Stimulated activated CD4-positive, alpha-beta T cell treated with anti-CD3 and anti-CD28 coated beads, Interleukin-4, amount 100 ng/mL, for 48 hours (primary cell): ENCODE measurements around the gene GALNT11.
"Not testable (repeated sequence)": the region's sequence is repeated elsewhere in the genome, so short reads cannot be mapped to it uniquely, and the experiment has no call there.

Experiments
- DNase-seq, 2 donors: peaks; one replicate each; pipeline ENCODE4 v3.0.0-alpha.2; 2020; ENCODE audit warnings: low read depth in 2 of 2

GALNT11 gene

DNA sequence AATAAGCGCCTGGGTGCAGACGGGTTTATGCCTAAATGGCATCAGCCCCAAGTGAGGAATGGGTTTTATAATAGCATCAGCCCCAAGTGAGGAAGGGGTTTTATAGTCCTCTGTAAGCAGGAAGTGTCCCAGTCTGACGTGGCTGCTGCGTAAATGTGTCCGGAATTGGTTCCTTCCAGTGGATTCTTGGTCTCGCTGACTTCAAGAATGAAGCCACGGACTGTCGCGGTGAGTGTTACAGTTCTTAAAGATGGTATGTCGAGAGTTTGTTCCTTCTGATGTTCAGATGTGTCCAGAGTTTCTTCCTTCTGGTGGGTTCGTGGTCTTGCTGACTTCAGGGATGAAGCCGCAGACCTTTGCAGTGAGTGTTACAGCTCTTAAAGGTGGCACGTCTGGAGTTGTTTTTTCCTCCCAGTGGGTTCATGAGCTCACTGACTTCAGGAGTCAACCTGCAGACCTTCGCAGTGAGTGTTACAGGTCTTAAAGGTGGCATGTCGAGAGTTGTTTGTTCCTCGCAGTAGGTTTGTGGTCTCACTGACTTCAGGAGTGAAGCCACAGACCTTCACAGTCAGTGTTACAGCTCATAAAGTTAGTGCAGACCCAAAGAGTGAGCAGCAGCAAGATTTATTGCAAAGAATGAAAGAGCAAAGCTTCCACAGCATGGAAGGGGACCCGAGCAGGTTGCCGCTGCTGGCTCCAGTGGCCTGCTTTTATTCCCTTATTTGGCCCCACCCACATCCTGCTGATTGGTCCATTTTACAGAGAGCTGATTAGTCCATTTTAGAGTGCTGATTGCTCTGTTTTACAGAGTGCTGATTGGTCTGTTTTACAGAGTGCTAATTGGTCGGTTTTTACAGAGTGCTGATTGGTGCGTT lies 2.3 kb downstream of the GALNT11 start:
- not testable (repeated sequence) for DNase-seq

DNA sequence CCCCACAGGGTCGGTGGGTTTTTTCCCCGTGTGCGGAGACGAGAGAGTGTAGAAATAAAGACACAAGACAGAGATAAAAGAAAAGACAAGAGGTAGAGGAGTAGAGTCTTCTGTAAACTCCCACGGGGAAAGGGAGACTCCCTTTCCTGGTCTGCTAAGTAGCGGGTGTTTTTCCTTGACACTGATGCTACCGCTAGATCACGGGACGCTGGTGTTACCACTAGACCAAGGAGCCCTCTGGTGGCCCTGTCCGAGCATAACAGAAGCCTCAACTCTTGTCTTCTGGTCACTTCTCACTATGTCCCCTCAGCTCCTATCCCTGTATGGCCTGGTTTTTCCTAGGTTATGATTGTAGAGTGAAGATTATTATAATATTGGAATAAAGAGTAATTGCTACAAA lies 4.6 kb downstream of the GALNT11 start:
- DNase-seq, result not testable (repeated sequence)

DNA sequence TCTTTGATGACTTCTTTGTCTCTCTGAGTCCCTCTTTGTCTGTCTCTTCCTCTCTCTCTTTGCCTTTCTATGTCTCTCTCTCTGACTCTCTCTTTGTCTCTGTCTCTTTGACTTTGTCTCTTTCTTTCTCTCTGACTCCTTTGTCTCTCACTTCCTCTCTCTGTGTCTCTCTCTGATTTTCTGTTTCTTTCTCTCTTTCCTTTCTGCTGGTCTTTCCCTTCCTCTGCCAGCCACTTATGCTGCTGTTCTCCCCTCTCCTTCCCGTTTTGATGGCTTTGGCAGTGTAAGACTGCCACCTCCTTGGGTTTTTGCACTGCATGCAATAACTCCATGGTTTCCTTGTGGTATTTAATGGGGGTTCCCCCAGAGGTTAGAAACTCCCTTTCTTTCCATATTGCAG lies 5.2 kb downstream of the GALNT11 start:
- not testable (repeated sequence) for DNase-seq

DNA sequence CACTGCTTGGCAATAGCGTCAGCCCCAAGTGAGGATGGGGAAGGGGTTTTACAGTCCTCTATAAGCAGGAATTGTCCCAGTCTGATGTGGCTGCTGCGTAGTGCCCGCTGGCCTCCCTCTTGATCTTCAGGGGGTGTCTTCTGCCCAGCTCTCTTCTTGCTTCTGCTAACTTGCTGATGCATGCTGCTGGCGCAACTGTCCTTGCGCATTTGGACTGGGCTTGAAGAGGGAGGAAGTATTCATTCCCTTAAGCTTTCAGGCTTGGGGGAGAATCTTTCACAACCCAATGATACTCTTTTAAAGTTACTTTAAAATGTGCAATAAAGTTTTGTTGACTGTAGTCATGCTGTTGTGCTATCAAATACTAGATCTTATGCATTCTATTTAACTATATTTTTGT lies 10.3 kb downstream of the GALNT11 start:
- no peak for DNase-seq

DNA sequence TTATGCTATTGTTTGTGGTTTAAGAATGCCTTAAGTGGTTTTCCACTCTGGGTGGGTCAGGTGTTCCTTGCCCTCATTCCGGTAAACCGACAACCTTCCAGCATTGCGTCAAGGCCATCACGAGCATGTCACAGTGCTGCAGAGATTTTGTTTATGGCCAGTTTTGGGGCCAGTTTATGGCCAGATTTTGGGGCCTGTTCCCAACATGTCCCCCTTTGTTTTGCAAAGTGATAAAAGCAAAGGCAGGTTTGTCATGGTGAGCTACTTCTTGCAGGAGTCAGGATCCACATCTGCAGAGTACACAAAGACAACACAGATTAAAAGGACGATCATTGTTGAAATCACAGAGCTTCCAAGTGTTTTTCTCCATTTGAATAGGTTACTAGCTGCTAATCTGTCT lies 12.9 kb downstream of the GALNT11 start:
- not testable (repeated sequence) for DNase-seq

DNA sequence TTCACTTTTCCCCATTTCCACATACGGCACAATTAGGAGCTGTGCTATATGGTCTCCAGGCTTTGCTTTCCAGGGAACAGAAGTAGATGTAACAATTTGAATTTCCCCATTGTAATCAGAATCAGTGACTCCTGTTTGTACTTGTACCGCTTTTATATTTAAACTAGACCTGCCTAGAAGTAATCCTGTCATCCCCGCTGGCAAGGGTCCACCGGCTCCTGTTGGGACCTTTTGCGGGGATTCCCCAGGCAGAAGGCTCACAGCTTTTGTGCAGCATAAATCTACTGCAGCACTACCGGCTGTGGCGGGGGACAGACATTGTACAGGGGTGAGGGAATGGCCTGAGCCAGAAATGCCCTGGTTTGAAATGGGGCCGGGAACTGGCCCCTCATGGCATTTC lies 17.6 kb downstream of the GALNT11 start:
- not testable (repeated sequence) for DNase-seq

DNA sequence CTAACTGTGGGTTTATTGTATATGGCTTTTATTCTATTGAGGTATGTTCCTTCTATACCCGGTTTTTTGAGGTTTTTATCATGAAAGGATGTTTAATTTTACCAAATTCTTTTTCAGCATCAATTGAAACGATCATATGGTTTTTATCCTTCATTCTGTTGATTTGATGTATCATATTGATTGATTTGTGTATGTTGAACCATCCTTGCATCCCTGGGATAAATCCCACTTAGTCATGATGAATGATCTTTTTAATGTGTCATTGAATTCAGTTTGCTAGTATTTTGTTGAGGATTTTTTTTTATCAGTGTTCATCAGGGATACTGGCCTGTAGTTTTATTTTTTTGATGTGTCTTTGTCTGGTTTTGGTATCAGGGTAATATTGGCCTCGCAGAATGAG lies 19.4 kb downstream of the GALNT11 start:
- DNase-seq, result not testable (repeated sequence)

DNA sequence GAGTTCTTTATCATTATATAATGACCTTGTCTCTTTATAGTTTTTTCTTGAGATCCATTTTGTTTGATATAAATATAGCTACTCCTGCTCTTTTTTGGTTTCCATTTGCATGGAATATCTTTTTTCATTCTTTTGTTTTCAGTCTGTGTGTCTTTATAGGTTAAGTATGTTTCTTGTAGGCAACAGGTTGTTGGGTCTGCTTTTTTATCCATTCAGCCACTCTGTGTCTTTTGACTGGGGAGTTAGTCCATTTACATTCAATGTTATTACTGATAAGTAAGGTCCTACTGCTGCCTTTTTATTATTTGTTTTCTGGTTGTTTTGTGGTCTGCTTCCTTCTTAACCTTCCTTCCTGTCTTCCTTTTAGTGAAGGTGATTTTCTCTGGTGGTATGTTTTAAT lies 21.1 kb downstream of the GALNT11 start:
- DNase-seq, result no peak

DNA sequence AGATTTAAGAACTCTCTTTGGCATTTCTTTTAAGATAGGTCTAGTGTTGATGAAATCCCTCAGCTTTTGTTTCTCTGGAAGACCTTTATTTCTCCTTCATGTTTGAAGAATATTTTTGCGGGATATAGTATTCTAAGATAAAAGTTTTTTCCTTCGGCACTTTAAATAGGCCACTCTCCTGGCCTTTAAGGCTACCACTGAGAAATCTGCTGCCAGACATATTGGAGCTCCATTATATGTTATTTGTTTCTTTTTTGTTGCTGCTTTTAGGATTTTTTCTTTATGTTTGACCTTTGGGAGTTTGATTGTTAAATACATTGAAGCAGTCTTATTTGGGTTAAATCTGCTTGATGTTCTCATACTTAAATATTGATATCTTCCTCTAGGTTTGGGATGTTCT lies 22.6 kb downstream of the GALNT11 start:
- DNase-seq, result no peak

DNA sequence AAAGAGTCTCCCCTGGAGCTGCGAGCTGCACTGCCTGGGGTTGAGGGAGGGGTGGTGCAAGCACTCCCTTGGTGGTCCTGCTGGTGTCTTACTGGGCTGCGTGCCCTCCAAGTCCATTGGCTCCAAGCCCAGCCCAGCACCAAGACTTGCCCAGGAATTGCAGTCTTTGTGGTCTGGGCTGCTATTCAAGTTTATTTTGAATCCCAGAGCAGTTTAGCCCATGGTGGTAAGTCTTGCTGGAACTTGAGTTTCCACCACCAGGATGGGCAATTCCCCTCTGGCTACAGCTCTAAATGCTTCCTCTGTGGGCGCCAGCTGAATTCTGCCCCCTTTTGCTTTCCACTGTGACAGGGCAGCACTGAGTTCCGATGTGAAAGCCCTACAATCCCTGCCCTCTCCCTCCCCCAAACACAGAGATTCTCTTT lies 25.1 kb downstream of the GALNT11 start:
- DNase-seq, result no peak

DNA sequence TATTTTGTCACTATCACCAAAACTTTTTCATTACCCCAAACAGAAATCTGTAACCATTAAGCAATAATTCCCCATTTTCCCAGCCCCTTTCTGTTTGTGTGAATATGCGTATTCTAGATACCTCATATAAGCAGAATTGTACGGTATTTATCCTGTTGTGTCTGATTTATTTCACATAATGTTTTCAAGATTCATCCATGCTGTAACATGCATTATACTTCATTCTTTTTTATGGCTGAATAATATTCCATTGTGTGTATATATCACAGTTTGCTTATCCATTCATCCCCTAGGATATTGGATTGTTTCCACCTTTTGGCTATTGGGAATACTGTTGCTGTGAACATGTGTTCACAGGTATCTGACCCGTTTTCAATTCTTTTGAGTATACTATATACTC lies 26.5 kb downstream of the GALNT11 start:
- no peak for DNase-seq

DNA sequence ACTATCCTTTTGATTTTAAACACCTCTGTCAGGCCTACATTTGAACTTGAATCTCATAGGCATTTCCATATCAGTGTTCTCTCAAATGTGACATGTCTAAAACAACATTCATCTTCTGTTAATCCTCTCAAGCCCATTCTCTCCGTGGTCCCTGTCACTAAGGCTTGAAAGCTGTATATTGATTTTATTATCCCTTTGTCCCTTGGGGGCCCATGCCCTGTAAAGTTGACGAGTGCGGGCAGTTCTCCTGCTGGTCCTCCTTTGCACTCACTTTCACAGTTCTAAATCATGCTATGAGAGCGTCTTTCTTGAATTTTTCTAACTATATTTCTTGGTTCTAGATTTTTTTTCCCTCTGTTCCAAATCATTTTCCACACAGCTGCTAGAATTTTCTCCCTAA lies 27.3 kb downstream of the GALNT11 start:
- DNase-seq, result no peak

DNA sequence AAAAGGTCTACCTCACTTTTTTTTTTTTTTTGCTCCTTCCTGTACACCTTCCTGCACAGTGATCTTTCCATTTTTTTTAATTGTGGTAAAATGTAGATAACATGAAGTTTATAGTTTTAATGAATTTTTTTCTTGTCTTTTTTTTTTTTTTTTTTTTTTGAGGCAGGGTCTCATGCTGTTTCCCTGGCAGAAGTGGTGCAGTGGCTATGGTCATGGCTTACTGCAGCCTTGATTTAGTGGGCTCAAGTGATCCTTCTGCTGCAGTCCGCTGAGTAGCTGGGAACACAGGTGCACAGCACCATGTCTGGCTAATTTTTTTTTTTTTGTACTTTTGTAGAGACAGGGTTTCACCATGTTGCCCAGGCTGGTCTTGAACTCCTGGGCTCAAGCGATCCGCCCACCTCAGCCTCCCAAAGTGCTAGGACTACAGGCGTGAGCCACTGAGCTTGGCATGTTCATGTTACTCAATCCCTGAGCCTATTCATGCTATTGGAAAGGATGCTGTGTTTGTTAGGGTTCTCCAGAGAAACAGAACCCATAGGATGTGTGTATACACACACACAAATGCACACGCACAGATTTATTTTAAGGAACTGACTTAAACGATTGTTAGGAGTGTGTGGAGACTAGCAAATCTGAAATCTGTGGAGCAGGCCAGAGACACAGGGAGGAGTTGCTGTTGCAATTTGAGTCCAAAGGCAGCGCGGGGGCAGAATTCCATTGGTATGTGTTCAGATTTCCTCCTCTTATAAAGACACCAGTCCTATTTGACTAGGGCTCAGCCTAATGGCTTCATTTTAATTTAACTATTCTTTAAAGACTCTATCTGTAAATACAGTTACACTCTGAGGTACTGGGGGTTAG lies 29.1 kb downstream of the GALNT11 start:
- no peak for DNase-seq

DNA sequence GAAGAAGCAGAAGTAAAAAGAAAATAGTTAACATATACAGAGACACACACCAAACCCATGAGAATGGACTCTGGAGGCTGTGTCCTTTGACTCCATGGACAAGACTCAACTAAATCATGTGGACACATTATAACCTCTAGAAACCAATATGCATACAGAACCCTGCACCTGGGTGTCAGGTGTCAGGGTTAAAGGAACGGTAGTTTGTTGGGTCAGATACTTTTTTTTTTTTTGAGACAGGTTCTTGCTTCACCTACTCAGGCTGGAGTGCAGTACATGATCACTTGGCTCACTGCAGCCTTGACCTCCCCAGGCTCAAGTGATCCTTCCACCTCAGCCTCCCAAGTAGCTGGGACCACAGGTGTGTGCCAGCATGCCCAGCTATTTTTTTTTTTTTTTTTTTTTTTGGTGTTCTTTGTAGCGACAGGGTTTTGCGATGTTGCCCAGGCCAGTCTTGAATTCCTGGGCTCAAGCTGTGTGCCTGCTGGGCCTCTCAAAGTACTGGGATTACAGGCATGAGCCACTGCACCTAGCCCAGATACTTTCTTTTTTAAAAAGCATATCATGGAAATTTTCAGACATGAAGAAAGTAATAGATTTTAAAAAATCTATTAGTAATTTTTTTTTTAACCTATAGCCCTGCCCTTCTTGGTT lies 31.3 kb downstream of the GALNT11 start:
- DNase-seq, result no peak

DNA sequence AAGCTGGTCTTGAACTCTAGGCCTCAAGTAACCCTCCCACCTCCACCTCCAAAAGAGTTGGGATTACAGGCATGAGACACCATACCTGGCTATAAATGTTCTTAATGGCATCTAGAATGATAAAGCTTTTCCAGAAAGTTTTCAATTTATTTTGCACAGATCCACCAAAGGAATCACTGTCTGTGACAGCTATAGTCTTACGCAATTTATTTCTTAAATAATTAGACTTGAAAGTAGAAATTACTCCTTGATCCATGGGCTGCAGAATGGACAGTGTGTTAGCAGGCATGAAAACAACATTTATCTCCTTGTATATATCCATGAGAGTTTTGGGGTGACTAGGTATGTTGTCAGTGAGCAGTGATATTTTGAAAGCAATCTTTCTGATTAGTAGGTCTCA lies 33.8 kb downstream of the GALNT11 start:
- no peak for DNase-seq

DNA sequence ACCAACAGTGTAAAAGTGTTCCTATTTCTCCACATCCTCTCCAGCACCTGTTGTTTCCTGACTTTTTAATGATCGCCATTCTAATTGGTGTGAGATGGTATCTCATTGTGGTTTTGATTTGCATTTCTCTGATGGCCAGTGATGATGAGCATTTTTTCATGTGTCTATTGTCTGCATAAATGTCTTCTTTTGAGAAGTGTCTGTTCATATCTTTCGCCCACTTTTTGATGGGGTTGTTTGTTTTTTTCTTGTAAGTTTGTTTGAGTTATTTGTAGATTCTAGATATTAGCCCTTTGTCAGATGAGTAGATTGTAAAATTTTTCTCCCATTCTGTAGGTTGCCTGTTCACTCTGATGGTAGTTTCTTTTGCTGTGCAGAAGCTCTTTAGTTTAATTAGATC lies 35.6 kb downstream of the GALNT11 start:
- DNase-seq, result not testable (repeated sequence)

DNA sequence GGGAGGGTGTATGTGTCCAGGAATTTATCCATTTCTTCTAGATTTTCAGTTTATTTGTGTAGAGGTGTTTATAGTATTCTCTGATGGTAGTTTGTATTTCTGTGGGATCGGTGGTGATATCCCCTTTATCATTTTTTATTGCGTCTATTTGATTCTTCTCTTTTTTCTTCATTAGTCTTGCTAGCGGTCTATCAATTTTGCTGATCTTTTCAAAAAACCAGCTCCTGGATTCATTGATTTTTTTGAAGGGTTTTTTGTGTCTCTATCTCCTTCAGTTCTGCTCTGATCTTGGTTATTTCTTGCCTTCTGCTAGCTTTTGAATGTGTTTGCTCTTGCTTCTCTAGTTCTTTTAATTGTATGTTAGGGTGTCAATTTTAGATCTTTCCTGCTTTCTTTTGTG lies 37.7 kb downstream of the GALNT11 start:
- not testable (repeated sequence) for DNase-seq

DNA sequence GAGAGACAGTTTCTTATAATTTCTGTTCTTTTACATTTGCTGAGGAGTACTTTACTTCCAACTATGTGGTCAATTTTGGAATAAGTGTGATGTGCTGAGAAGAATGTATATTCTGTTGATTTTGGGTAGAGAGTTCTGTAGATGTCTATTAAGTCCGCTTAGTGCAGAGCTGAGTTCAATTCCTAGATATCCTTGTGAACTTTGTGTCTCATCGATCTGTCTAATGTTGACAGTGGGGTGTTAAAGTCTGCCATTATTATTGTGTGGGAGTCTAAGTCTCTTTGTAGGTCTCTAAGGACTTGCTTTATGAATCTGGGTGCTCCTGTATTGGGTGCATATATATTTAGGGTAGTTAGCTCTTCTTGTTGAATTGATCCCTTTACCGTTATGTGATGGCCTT lies 38.3 kb downstream of the GALNT11 start:
- DNase-seq, result not testable (repeated sequence)

DNA sequence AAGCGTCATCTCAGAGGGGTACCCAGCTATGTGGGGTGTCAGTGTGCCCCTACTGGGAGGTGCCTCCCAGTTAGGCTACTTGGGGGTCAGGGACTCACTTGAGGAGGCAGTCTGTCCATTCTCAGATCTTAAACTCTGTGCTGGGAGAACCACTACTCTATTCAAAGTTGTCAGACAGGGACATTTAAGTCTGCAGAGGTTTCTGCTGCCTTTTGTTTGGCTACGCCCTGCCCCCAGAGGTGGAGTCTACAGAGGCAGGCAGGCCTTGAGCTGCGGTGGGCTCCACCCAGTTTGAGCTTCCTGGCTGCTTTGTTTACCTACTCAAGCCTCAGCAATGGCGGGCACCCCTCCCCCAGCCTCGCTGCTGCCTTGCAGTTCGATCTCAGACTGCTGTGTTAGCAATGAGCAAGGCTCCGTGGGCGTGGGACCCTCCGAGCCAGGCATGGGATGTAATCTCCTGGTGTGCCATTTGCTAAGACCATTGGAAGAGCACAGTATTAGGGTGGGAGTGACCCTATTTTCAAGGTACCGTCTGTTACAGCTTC lies 40.4 kb downstream of the GALNT11 start:
- DNase-seq, result not testable (repeated sequence)

DNA sequence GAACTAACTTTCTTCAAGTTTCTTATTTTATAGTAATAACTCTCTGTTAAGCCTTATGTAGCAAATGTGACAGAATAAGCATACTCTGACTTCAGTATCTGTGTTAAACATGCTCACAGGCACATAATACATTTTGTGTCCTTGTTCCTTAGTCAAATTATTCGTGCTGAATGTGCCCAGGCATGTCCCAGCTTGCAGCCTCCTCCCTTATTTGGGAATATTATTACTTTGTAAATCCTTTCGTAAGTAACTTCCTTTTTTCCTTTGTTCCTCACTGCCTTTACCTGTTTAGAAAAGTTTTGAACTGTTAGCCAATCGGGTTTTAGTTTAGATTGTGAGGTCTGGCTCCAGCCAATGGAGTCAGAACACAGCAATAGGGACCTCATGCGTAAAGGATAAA lies 46.9 kb downstream of the GALNT11 start:
- DNase-seq, result no peak

DNA sequence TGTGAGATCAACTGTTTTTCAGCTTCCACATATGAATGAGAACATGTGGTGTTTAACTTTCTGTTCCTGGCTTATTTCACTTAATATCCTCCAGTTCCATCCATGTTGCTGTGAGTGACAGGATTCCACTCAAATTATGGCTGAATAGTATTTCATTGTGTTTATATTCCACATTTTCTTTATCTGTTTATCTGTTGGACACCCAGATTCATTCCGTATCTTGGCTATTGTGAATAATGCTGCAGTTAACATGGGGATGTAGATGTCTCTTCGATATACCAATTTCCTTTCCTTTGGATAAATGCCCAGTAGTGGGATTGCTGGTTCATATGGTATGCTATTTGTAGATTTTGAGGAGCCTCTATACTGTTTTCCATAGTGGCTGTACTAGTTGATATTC lies 47.9 kb downstream of the GALNT11 start:
- no peak for DNase-seq

DNA sequence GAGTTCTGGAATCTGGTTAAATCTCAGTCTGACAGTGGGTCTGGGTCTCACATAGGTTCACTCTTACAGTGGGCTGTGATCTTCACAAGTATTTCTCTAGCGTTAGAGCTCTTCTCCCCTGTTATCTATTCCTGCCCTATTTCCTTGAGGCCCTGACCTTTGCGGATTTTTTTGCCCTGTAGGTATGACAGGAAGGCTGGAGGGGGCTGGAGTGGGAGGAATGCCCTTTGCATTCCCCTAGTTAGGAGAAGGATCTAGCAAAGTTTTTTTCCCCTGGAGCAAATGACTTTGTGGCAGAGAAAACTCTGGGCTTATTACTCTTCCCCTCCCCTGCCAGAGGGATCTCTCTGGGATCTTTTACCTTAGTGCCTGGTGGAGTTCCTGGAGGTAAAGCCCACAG lies 49.2 kb downstream of the GALNT11 start:
- no peak for DNase-seq
